Activated T-cell treated with anti-CD3 and anti-CD28 coated beads for 1 hour (primary cell): ENCODE measurements around the gene ENTREP3.

Experiments used
- DNase-seq: peaks from one replicate; pipeline ENCODE4 v3.0.0-alpha.2; 2020; ENCODE audit warnings: low read depth

ENTREP3 gene

DNA sequence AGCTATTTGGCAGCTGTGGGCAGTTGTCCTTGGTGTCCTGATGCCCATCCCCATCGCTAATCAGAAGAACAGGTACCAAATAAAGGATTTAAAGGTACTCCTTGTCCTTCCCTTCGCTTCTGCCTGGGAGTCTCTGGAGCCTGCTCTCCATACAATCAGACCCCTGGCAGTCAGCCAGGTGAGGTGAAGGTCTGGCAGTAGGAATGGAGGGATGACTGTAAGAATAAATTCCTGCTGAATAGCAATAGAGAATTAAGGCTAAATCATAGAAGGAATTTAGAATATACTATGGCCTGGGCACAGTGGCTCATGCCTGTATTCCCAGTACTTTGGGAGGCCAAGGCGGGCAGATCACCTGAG lies 56.8 kb downstream of the ENTREP3 start:
- DNase-seq: no peak

DNA sequence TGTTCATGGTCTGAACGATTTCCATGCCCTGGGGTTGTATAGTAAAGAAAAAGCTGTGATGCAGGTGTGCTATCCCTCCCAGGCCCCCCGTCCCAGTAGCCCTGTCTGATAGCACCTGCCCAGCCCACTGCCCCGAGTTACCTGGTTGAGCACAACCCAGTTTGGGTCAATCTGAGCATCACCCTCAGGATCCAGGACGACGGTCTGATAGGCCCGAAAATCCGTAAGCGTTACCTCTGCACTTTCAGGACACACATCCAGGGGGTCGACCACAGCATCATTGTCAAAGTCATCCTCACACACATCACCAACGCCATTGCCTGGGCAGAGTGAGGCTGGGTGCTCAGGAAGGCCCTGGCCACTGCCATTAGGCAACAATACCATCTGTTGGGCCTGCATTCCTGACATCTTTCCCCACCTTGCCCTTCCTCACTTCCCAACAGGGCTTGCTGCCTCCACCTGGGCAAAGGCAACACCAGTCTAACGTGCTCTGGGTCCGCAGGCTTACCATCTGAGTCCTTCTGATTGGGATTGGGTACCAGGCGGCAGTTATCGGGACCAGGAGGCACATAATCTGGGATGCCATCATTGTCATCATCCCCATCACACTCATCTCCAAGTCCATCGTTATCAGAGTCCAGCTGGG lies 57.3 kb downstream of the ENTREP3 start:
- no peak for DNase-seq
